SU-DHL-6 (cell line): ENCODE data around the gene ZNF107.

Experiments used
- H2AFZ ChIP-seq: fragments of 200-600 bp; sonication (generic); 2 replicates; pipeline ENCODE4 v1.6.1; 2014; ENCODE audit warnings: low read depth, mild to moderate bottlenecking, moderate library complexity, mixed read lengths, antibody characterized with exemption, low read length; ENCODE audit not compliant: severe bottlenecking
- H3F3A ChIP-seq: fragments of 200-600 bp; shearing (Covaris generic); 2 replicates; pipeline ENCODE4 v1.6.0; 2016; ENCODE audit warnings: antibody characterized with exemption, mild to moderate bottlenecking; ENCODE audit not compliant: insufficient read depth
- H3K27ac ChIP-seq: fragments of 200-600 bp; sonication (generic); 2 replicates; pipeline ENCODE4 v1.5.1; 2016; ENCODE audit warnings: low read depth, mild to moderate bottlenecking, low read length, moderate library complexity, mixed read lengths
- H3K27me3 ChIP-seq: fragments of 200-600 bp; sonication (generic), shearing (Covaris generic); 2 replicates; pipeline ENCODE4 v1.6.0; 2014; ENCODE audit warnings: mild to moderate bottlenecking, low read length
- H3K36me3 ChIP-seq: fragments of 200-600 bp; sonication (generic); 2 replicates; pipeline ENCODE4 v1.6.1; 2014; ENCODE audit warnings: mild to moderate bottlenecking, low read length, mixed read lengths
- H3K4me2 ChIP-seq: fragments of 300-600, 200-600 bp; shearing (Covaris generic), sonication (generic); 2 replicates; pipeline ENCODE4 v1.6.0; 2014; ENCODE audit warnings: low read length, low read depth, mild to moderate bottlenecking; ENCODE audit not compliant: poor library complexity, severe bottlenecking
- H3K4me3 ChIP-seq: fragments of 200-600 bp; sonication (generic); 2 replicates; pipeline ENCODE4 v1.5.1; 2014; ENCODE audit warnings: antibody characterized with exemption, low read length, mild to moderate bottlenecking, mixed read lengths; ENCODE audit not compliant: insufficient read depth, poor library complexity, severe bottlenecking
- H3K79me2 ChIP-seq: fragments of 200-600 bp; sonication (generic); 2 replicates; pipeline ENCODE4 v1.6.1; 2014; ENCODE audit warnings: mild to moderate bottlenecking, low read length, moderate library complexity; ENCODE audit not compliant: insufficient read depth
- H3K9ac ChIP-seq: fragments of 200-600 bp; sonication (generic); 2 replicates; pipeline ENCODE4 v1.7.0; 2014; ENCODE audit warnings: mild to moderate bottlenecking, low read length
- H3K9me2 ChIP-seq: fragments of 200-600 bp; sonication (generic); replicated peaks from 2 replicates; pipeline ENCODE4 v1.6.1; 2014; ENCODE audit warnings: low read length; ENCODE audit not compliant: insufficient read depth
- H3K9me3 ChIP-seq: fragments of 200-600 bp; sonication (generic); 2 replicates; pipeline ENCODE4 v1.6.1; 2014; ENCODE audit warnings: low read length, mixed read lengths; ENCODE audit not compliant: insufficient read depth
- H4K20me1 ChIP-seq: fragments of 200-600 bp; sonication (generic); 2 replicates; pipeline ENCODE4 v1.6.1; 2014; ENCODE audit warnings: low read depth, mild to moderate bottlenecking, antibody characterized with exemption, low read length, moderate library complexity, mixed read lengths
- CTCF ChIP-seq: fragments of 200-600 bp; sonication (generic); IDR thresholded peaks from one replicate; pipeline ENCODE4 v1.5.1; 2017; ENCODE audit warnings: antibody characterized with exemption, mild to moderate bottlenecking, low read length, moderate library complexity; ENCODE audit not compliant: insufficient read depth, poor library complexity, severe bottlenecking
- EZH2phosphoT487 ChIP-seq: fragments of 200-600 bp; sonication (generic), shearing (Covaris generic); conservative IDR thresholded peaks from 2 replicates; pipeline ENCODE4 v1.6.1; 2018; ENCODE audit warnings: mild to moderate bottlenecking, antibody characterized with exemption, low read length, moderate library complexity, mixed read lengths

ZNF107 gene

GRCh38 chr7:64632029-64632428, 33.9 kb upstream of the ZNF107 start:
- no peak overlapping the region for H3K4me3 ChIP-seq
- H2AFZ ChIP-seq: no peak overlapping the region
- no peaks in the 10 kb centered on the region for H3F3A ChIP-seq

GRCh38 chr7:64633401-64633800, 32.5 kb upstream of the ZNF107 start:
- H3K36me3 ChIP-seq: no peaks in the 10 kb centered on the region
- H3K9me2 ChIP-seq: no peaks in the 10 kb centered on the region
- H3K4me2 ChIP-seq: no peak overlapping the region
- no peak overlapping the region for H2AFZ ChIP-seq
- no peak overlapping the region for H3K27ac ChIP-seq
- H4K20me1 ChIP-seq: no peaks in the 10 kb centered on the region
- no peaks in the 10 kb centered on the region for H3K79me2 ChIP-seq
- no peak overlapping the region for H3K4me3 ChIP-seq
- no peaks in the 10 kb centered on the region for H3F3A ChIP-seq
- H3K9me3 ChIP-seq: no peaks in the 10 kb centered on the region
- H3K27me3 ChIP-seq: no peaks in the 10 kb centered on the region
- no peak overlapping the region for H3K9ac ChIP-seq
- TF ChIP-seq EZH2phosphoT487 (no peak), CTCF (no peak)

More at GRCh38 chr7:64632029-64632428, 33.9 kb upstream of the ZNF107 start:
- Histone ChIP-seq H3K27me3 (no peaks in the 10 kb centered on the region), H4K20me1 (no peaks in the 10 kb centered on the region), H3K9me2 (no peaks in the 10 kb centered on the region), H3K27ac (no peak overlapping the region), H3K9me3 (no peaks in the 10 kb centered on the region), H3K36me3 (no peaks in the 10 kb centered on the region), H3K9ac (no peak overlapping the region), H3K4me2 (no peak overlapping the region), H3K79me2 (no peaks in the 10 kb centered on the region)
- no peak for TF ChIP-seq CTCF
- no peak for TF ChIP-seq EZH2phosphoT487

GRCh38 chr7:64634406-64635062, 31.4 kb upstream of the ZNF107 start:
- no peak overlapping the region for H3K27ac ChIP-seq
- H3K4me2 ChIP-seq: no peak overlapping the region
- H3K4me3 ChIP-seq: no peak overlapping the region
- no peaks in the 10 kb centered on the region for H3K27me3 ChIP-seq
- H3F3A ChIP-seq: no peaks in the 10 kb centered on the region
- H3K9ac ChIP-seq: no peak overlapping the region
- H3K36me3 ChIP-seq: no peaks in the 10 kb centered on the region
- H3K9me3 ChIP-seq: no peaks in the 10 kb centered on the region
- TF ChIP-seq CTCF (no peak), EZH2phosphoT487 (no peak)
- no peaks in the 10 kb centered on the region for H4K20me1 ChIP-seq
- H3K79me2 ChIP-seq: no peaks in the 10 kb centered on the region
- no peak overlapping the region for H2AFZ ChIP-seq
- no peaks in the 10 kb centered on the region for H3K9me2 ChIP-seq
